H9 (cell line): ENCODE measurements around the gene DAPK1. TPM values are rescaled to one million over a fixed set of nuclear protein-coding genes. Genes with fewer than 3 reads are reported as not detected.
A peak's percentile ranks its signal among the peaks of the same experiment; 100 is the strongest.

ENCODE experiments used
- DNase-seq: peaks from one replicate; pipeline ENCODE4 v3.0.0-alpha.2; 2017
- H2AFZ ChIP-seq: one replicate; pipeline ENCODE4 v1.6.1; 2013; ENCODE audit warnings: mild to moderate bottlenecking, low read length, control low read depth, moderate library complexity
- H2AK5ac ChIP-seq: 2 replicates; pipeline ENCODE4 v1.6.1; 2013; ENCODE audit warnings: low read length, control low read depth, mixed read lengths; ENCODE audit not compliant: insufficient read length
- H2BK120ac ChIP-seq: one replicate; pipeline ENCODE4 v1.6.1; 2013; ENCODE audit warnings: low read depth, mild to moderate bottlenecking, low read length, control low read depth, inconsistent platforms; ENCODE audit not compliant: poor library complexity, severe bottlenecking
- H2BK12ac ChIP-seq: 2 replicates; pipeline ENCODE4 v1.6.1; 2013; ENCODE audit warnings: low read length, control low read depth, mixed read lengths, low read depth; ENCODE audit not compliant: insufficient read length
- H2BK15ac ChIP-seq: 2 replicates; pipeline ENCODE4 v1.6.1; 2013; ENCODE audit warnings: low read depth, low read length, control low read depth
- H2BK20ac ChIP-seq: one replicate; pipeline ENCODE4 v1.6.1; 2013; ENCODE audit warnings: low read depth, mild to moderate bottlenecking, low read length, control low read depth, inconsistent platforms; ENCODE audit not compliant: poor library complexity, severe bottlenecking
- H2BK5ac ChIP-seq: 2 replicates; pipeline ENCODE4 v1.6.1; 2013; ENCODE audit warnings: low read length, control low read depth, mixed read lengths; ENCODE audit not compliant: insufficient read length
- H3K14ac ChIP-seq: 2 replicates; pipeline ENCODE4 v1.6.1; 2013; ENCODE audit warnings: low read length, control low read depth; ENCODE audit not compliant: insufficient read depth
- H3K18ac ChIP-seq: 2 replicates; pipeline ENCODE4 v1.6.1; 2013; ENCODE audit warnings: low read depth, mild to moderate bottlenecking, mixed read lengths, low read length, control low read depth; ENCODE audit not compliant: insufficient read length
- H3K23ac ChIP-seq: 2 replicates; pipeline ENCODE4 v1.6.1; 2013; ENCODE audit warnings: low read length, control low read depth, mixed read lengths, low read depth; ENCODE audit not compliant: insufficient read length
- H3K23me2 ChIP-seq: 2 replicates; pipeline ENCODE4 v1.6.1; 2013; ENCODE audit warnings: low read depth, mild to moderate bottlenecking, mixed read lengths, low read length, control low read depth; ENCODE audit not compliant: insufficient read length, poor library complexity, severe bottlenecking
- H3K27ac ChIP-seq: 2 replicates; pipeline ENCODE4 v1.5.1; 2013; ENCODE audit warnings: low read length, control low read depth, mixed read lengths, low read depth; ENCODE audit not compliant: insufficient read length
- H3K27me3 ChIP-seq: 2 replicates; pipeline ENCODE4 v1.6.1; 2013; ENCODE audit warnings: low read length, control low read depth, inconsistent platforms; ENCODE audit not compliant: insufficient read depth
- H3K4ac ChIP-seq: 2 replicates; pipeline ENCODE4 v1.6.1; 2013; ENCODE audit warnings: low read depth, mild to moderate bottlenecking, control low read depth, inconsistent platforms, low read length, moderate library complexity
- H3K4me1 ChIP-seq: 2 replicates; pipeline ENCODE4 v1.6.1; 2013; ENCODE audit warnings: low read length, control low read depth, inconsistent platforms; ENCODE audit not compliant: insufficient read depth
- H3K4me2 ChIP-seq: 2 replicates; pipeline ENCODE4 v1.6.1; 2013; ENCODE audit warnings: low read length, control low read depth, mixed read lengths; ENCODE audit not compliant: insufficient read length, insufficient read depth
- H3K56ac ChIP-seq: 2 replicates; pipeline ENCODE4 v1.6.1; 2013; ENCODE audit warnings: low read depth, mild to moderate bottlenecking, mixed read lengths, low read length, control low read depth; ENCODE audit not compliant: insufficient read length
- H3K79me1 ChIP-seq: 2 replicates; pipeline ENCODE4 v1.6.1; 2013; ENCODE audit warnings: low read depth, mild to moderate bottlenecking, moderate library complexity, low read length, control low read depth, inconsistent platforms; ENCODE audit not compliant: insufficient read depth, poor library complexity, severe bottlenecking
- H3K79me2 ChIP-seq: 2 replicates; pipeline ENCODE4 v1.6.1; 2013; ENCODE audit warnings: low read length, control low read depth, inconsistent platforms; ENCODE audit not compliant: insufficient read depth
- H3K9ac ChIP-seq: 2 replicates; pipeline ENCODE4 v1.6.1; 2013; ENCODE audit warnings: low read length, control low read depth, mixed read lengths; ENCODE audit not compliant: insufficient read length; ENCODE audit errors: extremely low read depth
- H3K9me3 ChIP-seq: one replicate; pipeline ENCODE4 v1.6.1; 2013; ENCODE audit warnings: low read depth, low read length, inconsistent platforms; ENCODE audit not compliant: control insufficient read depth
- H3T11ph ChIP-seq: one replicate; pipeline ENCODE4 v1.6.1; 2013; ENCODE audit warnings: mild to moderate bottlenecking, low read length, control low read depth, inconsistent platforms
- H4K20me1 ChIP-seq: one replicate; pipeline ENCODE4 v1.6.1; 2013; ENCODE audit not compliant: control insufficient read depth, insufficient read length, insufficient read depth
- H4K5ac ChIP-seq: 2 replicates; pipeline ENCODE4 v1.6.1; 2013; ENCODE audit warnings: low read depth, mild to moderate bottlenecking, mixed read lengths, low read length, control low read depth; ENCODE audit not compliant: insufficient read length
- H4K8ac ChIP-seq: replicated peaks from 2 replicates; pipeline ENCODE4 v1.6.1; 2013; ENCODE audit warnings: low read length, control low read depth, mixed read lengths, low read depth; ENCODE audit not compliant: insufficient read length
- H4K91ac ChIP-seq: 2 replicates; pipeline ENCODE4 v1.6.1; 2013; ENCODE audit warnings: low read depth, mild to moderate bottlenecking, moderate library complexity, mixed read lengths, low read length, control low read depth; ENCODE audit not compliant: insufficient read length
- H3K27ac Mint-ChIP-seq, 3 experiments: 2 replicates in 2 of 3; 3 replicates in 1 of 3; pipeline ENCODE4 v1.8.0; 2020 to 2021; ENCODE audit warnings: mixed read lengths in 3 of 3, mild to moderate bottlenecking in 1 of 3, moderate library complexity in 1 of 3
- H3K27me3 Mint-ChIP-seq: 2 replicates; pipeline ENCODE4 v1.8.0; 2021; ENCODE audit warnings: low read depth, mild to moderate bottlenecking, moderate library complexity, mixed read lengths
- H3K36me3 Mint-ChIP-seq, 3 experiments: 2 replicates in 2 of 3; 3 replicates in 1 of 3; pipeline ENCODE4 v1.8.0; 2020 to 2021; ENCODE audit warnings: low read depth in 3 of 3, mixed read lengths in 3 of 3; ENCODE audit not compliant: insufficient read depth in 1 of 3
- H3K4me1 Mint-ChIP-seq, 2 experiments: 2 replicates each; pipeline ENCODE4 v1.8.0; 2020; ENCODE audit warnings: mixed read lengths in 2 of 2
- H3K4me3 Mint-ChIP-seq, 2 experiments: 2 replicates in 1 of 2; 3 replicates in 1 of 2; pipeline ENCODE4 v1.8.0; 2020 to 2021; ENCODE audit warnings: mild to moderate bottlenecking in 2 of 2, mixed read lengths in 2 of 2, moderate library complexity in 1 of 2
- H3K9me3 Mint-ChIP-seq, 2 experiments: 2 replicates in 1 of 2; 3 replicates in 1 of 2; pipeline ENCODE4 v1.8.0; 2020; ENCODE audit warnings: mild to moderate bottlenecking in 2 of 2, mixed read lengths in 2 of 2, moderate library complexity in 1 of 2
- WGBS: extraction: QIAGEN DNeasy Blood & Tissue Kit; methylation state at CpG from one replicate; pipeline ENCODE4 v1.1.7; 2013; ENCODE audit warnings: missing lambda C conversion rate, low lambda C conversion rate, mixed read lengths; ENCODE audit not compliant: insufficient read length; ENCODE audit errors: extremely low coverage; 5-methylcytosine and 5-hydroxymethylcytosine counted together
- total RNA-seq: library from RNA; stranded (reverse); gene quantifications from 2 replicates; pipeline ENCODE4 v1.2.1, GENCODE V29; 2021
- TF ChIP-seq, protein P1 (sequence below): fragments of 200-600 bp; sonication (generic); conservative IDR thresholded peaks from 3 replicates; pipeline ENCODE4 v1.8.0; 2021; ENCODE audit warnings: antibody characterized with exemption, mild to moderate bottlenecking

The DAPK1 gene
- total RNA-seq, 1 experiment from 2014 or later, result 79.4 TPM

DNA sequence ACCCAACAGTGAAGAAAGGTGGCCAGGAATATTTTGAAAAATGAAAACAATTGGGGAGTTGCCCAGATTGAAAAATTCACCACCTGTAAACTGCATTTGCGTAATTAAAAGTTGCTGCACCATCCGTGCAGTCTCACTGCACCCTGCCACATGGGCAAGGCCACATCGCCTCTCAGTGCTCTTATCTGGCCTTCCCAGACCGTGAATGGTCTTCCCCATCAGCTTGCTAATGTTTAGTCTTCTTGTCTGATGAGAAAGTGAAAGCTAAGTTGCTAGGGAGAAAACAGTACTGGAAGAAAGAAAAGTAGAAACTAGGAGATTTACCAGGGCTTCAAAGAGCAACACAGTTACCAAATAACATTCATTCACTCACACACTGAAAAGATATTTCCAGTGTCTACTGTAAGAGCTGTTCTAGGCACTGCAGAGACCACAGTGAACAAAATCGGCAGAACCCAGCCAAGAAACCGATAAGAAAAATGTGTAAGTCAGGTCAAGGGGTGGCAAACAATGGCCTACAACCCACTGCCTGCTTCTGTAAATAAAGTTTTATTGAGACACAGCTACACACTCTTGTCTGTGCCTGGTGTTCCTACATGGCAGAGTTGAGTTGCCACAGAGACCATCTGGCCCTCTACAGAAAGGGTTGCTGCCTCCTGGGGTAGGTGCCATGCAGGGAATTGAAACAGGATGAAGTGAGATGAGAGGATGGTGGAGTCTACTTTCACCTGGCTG lies 177.1 kb downstream of the DAPK1 start:
- Mint-ChIP-seq H3K36me3 (peaks cover 13 to 31% (median 20%) of the 10 kb centered on the region in 3 experiments; a peak in 6 of 7 replicates), H3K4me1 (peaks cover 0 to 3% of the 10 kb centered on the region in 2 experiments; a peak in 1 of 4 replicates), H3K9me3 (no peaks in the 10 kb centered on the region), H3K27me3 (no peaks in the 10 kb centered on the region), H3K4me3 (no peak overlapping the region), H3K27ac (0 out of 7 replicates have a peak overlapping the region, but pooled peaks of 1 of the 3 experiments have one; percentile 6)
- Histone ChIP-seq H3K27me3 (no peaks in the 10 kb centered on the region), H3K4ac (no peak overlapping the region), H2BK12ac (no peak overlapping the region), H2BK120ac (no peak overlapping the region), H3K14ac (no peak overlapping the region), H3K9me3 (no peaks in the 10 kb centered on the region), H3K18ac (no peak overlapping the region), H2BK5ac (no peak overlapping the region), H2BK15ac (no peak overlapping the region), H2AFZ (no peak overlapping the region), H4K5ac (no peak overlapping the region), H3K27ac (no peak overlapping the region), H3K23ac (no peak overlapping the region), H3K79me2 (no peaks in the 10 kb centered on the region), H3K79me1 (no peaks in the 10 kb centered on the region), H3K23me2 (no peaks in the 10 kb centered on the region), H2BK20ac (no peak overlapping the region), H3K56ac (no peak overlapping the region), H4K20me1 (peaks cover 3% of the 10 kb centered on the region), H3K4me1 (no peaks in the 10 kb centered on the region), H3T11ph (no peak overlapping the region), H2AK5ac (no peak overlapping the region), H4K91ac (no peak overlapping the region), H3K9ac (no peak overlapping the region), H4K8ac (no peak overlapping the region), H3K4me2 (no peak overlapping the region)
- no peak for DNase-seq
- TF ChIP-seq, protein P1, sequence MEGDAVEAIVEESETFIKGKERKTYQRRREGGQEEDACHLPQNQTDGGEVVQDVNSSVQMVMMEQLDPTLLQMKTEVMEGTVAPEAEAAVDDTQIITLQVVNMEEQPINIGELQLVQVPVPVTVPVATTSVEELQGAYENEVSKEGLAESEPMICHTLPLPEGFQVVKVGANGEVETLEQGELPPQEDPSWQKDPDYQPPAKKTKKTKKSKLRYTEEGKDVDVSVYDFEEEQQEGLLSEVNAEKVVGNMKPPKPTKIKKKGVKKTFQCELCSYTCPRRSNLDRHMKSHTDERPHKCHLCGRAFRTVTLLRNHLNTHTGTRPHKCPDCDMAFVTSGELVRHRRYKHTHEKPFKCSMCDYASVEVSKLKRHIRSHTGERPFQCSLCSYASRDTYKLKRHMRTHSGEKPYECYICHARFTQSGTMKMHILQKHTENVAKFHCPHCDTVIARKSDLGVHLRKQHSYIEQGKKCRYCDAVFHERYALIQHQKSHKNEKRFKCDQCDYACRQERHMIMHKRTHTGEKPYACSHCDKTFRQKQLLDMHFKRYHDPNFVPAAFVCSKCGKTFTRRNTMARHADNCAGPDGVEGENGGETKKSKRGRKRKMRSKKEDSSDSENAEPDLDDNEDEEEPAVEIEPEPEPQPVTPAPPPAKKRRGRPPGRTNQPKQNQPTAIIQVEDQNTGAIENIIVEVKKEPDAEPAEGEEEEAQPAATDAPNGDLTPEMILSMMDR, result no peak
- WGBS, result no CpG with 5 or more reads among the region's 6 CpGs
